Esophagus muscularis mucosa (tissue), 4 donors: ENCODE measurements around the gene DSCAML1.

ENCODE experiments used
- CTCF ChIP-seq, 3 experiments: fragments of 200-600 bp in 2 of 3; fragments of 450-650 bp in 1 of 3; sonication (generic) in 2 of 3; IDR thresholded peaks; one replicate each; pipeline ENCODE4 v1.5.1; 2017 to 2019; ENCODE audit warnings: antibody characterized with exemption in 3 of 3, mild to moderate bottlenecking in 2 of 3, moderate library complexity in 1 of 3
- EP300 ChIP-seq: sonication (generic); formaldehyde crosslinking; IDR thresholded peaks from one replicate; pipeline ENCODE4 v1.6.1; 2017; ENCODE audit warnings: antibody characterized with exemption
- POLR2AphosphoS5 ChIP-seq, 2 donors: sonication (generic); formaldehyde crosslinking; IDR thresholded peaks; one replicate each; pipeline ENCODE4 v1.6.1; 2017; ENCODE audit warnings: antibody characterized with exemption in 2 of 2

- no peak for TF ChIP-seq CTCF (IDR thresholded peaks at IDR 0.05)
- no peak for TF ChIP-seq POLR2AphosphoS5 (IDR thresholded peaks at IDR 0.05)
- no peak for TF ChIP-seq EP300
Observed at GRCh38 chr11:117706322-117706814, 90.6 kb downstream of the DSCAML1 start.
